ENCODE data around the gene SFSWAP. TPM values are rescaled to one million over a fixed set of nuclear protein-coding genes. Genes with fewer than 3 reads are reported as not detected.
A peak's percentile ranks its signal among the peaks of the same experiment; 100 is the strongest.

The SFSWAP gene
- total and polyA plus RNA-seq, 3 donors from 2014 or later = 37.7 to 68.4 (median 62.4) TPM

GRCh38 chr12:131709226-131709625 is 1.7 kb upstream of the SFSWAP start:
- Histone ChIP-seq H3K27me3 (no peaks in the 10 kb centered on the region), H3K27ac (no peak overlapping the region), H3K4me3 (no peak overlapping the region), H3K9me3 (no peaks in the 10 kb centered on the region), H3K4me1 (peaks cover 10% of the 10 kb centered on the region), H3K36me3 (ENCODE audit: low read depth, missing control alignments) (no peaks in the 10 kb centered on the region)
- no peak for TF ChIP-seq CTCF (IDR thresholded peaks at IDR 0.05)
- WGBS, 2 donors = 93 to 94% methylated on average over 3 of the region's 3 CpGs
- DNase-seq = no peak
- intact Hi-C loops (cut with DNase I; ENCODE audit: low total_unique reads) = no loop called here

GRCh38 chr12:131711551-131712205 is 788 bp downstream of the SFSWAP start:
- TF ChIP-seq CTCF (IDR thresholded peaks at IDR 0.05) (no peak), POLR2A (IDR thresholded peaks at IDR 0.05) (no peak)
- 1 to 4% methylated on average over 17 to 33 of the region's 37 CpGs for WGBS, 2 donors
- peak overlapping the region; percentile 89 to 95 for H3K27ac ChIP-seq
- peak overlapping the region; percentile 91 to 92 for H3K4me3 ChIP-seq
- intact Hi-C loops (cut with DNase I; ENCODE audit: low total_unique reads) = no loop called here
- no peak for DNase-seq
- no peaks in the 10 kb centered on the region for H3K27me3 ChIP-seq
- no peaks in the 10 kb centered on the region for H3K9me3 ChIP-seq
- peaks cover 10% of the 10 kb centered on the region for H3K4me1 ChIP-seq
- H3K36me3 ChIP-seq (ENCODE audit: low read depth, missing control alignments) = no peaks in the 10 kb centered on the region

GRCh38 chr12:131713349-131713748 is 2.5 kb downstream of the SFSWAP start:
- intact Hi-C loops (cut with DNase I; ENCODE audit: low total_unique reads) = no loop called here
- no peaks in the 10 kb centered on the region for H3K27me3 ChIP-seq
- 88% methylated on average over 8 of the region's 8 CpGs for WGBS, 2 donors
- H3K9me3 ChIP-seq = no peaks in the 10 kb centered on the region
- H3K27ac ChIP-seq = no peak overlapping the region
- H3K4me1 ChIP-seq = peaks cover 10% of the 10 kb centered on the region
- no peak overlapping the region for H3K4me3 ChIP-seq
- no peak for DNase-seq
- H3K36me3 ChIP-seq (ENCODE audit: low read depth, missing control alignments) = no peaks in the 10 kb centered on the region
- TF ChIP-seq POLR2A (IDR thresholded peaks at IDR 0.05) = no peak
- TF ChIP-seq CTCF (IDR thresholded peaks at IDR 0.05) = no peak

GRCh38 chr12:131714759-131715158 is 3.9 kb downstream of the SFSWAP start:
- H3K4me1 ChIP-seq = peaks cover 10% of the 10 kb centered on the region
- intact Hi-C loops (cut with DNase I; ENCODE audit: low total_unique reads) = no loop called here
- WGBS, 2 donors = 88 to 91% methylated on average over 14 of the region's 14 CpGs
- no peak for TF ChIP-seq POLR2A (IDR thresholded peaks at IDR 0.05)
- TF ChIP-seq CTCF (IDR thresholded peaks at IDR 0.05) = no peak
- H3K27ac ChIP-seq = no peak overlapping the region
- H3K4me3 ChIP-seq = no peak overlapping the region
- no peaks in the 10 kb centered on the region for H3K36me3 ChIP-seq (ENCODE audit: low read depth, missing control alignments)
- no peaks in the 10 kb centered on the region for H3K9me3 ChIP-seq
- H3K27me3 ChIP-seq = no peaks in the 10 kb centered on the region
- no peak for DNase-seq

GRCh38 chr12:131716282-131716681 is 5.4 kb downstream of the SFSWAP start:
- no peak for DNase-seq
- no peak overlapping the region for H3K27ac ChIP-seq
- H3K4me1 ChIP-seq = peaks cover 10% of the 10 kb centered on the region
- H3K36me3 ChIP-seq (ENCODE audit: low read depth, missing control alignments) = no peaks in the 10 kb centered on the region
- no peaks in the 10 kb centered on the region for H3K27me3 ChIP-seq
- intact Hi-C loops (cut with DNase I; ENCODE audit: low total_unique reads) = no loop called here
- no peaks in the 10 kb centered on the region for H3K9me3 ChIP-seq
- H3K4me3 ChIP-seq = no peak overlapping the region
- WGBS, 2 donors = 70 to 83% methylated on average over 3 of the region's 3 CpGs
- TF ChIP-seq CTCF (IDR thresholded peaks at IDR 0.05) (no peak), POLR2A (IDR thresholded peaks at IDR 0.05) (no peak)

Data from testis (tissue), 3 donors.